ENCODE measurements around the gene CFD.
"Not testable (repeated sequence)": the region's sequence is repeated elsewhere in the genome, so short reads cannot be mapped to it uniquely, and the experiment has no call there.

Gene CFD

DNA sequence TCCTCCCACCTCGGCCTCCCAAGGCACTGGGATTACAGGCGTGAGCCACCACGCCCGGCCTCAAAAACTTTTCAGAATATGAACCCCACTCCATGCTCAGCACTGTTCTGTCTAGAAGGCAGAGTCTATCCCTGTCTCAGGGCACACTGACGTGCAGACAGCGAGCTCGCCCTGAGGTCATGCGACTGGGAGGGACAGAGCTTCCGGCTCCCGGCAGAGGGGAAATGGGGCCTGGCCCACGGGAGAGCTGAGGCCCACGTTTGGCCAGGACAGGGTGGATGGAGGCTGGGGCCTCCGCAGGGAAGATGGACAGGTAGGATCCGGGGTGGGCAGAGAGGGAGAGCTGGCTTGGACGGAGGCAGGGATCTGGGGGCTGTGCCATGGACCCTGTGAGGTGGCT, 34.6 kb upstream of the CFD start:
- DNase-seq (ENCODE audit: insufficient read length, low spot score) = no peak
- no peak for FAIRE-seq

- no peak for DNase-seq (ENCODE audit: insufficient read length, low spot score)
- no peak for FAIRE-seq
These were observed 33.4 kb upstream of the CFD start for GRCh38 chr19:825897-826644.

- DNase-seq (ENCODE audit: insufficient read length, low spot score) (no peak), FAIRE-seq (no peak)
These were observed 32.2 kb upstream of the CFD start for GRCh38 chr19:827314-827709.

- FAIRE-seq (no peak), DNase-seq (ENCODE audit: insufficient read length, low spot score) (no peak)
These were observed 31.6 kb upstream of the CFD start, which contains the start of gene AZU1 for GRCh38 chr19:827710-828321. Gene AZU1 (plus strand): TSS chr19:827837. CDS start chr19:827847, 10 bp downstream.

DNA sequence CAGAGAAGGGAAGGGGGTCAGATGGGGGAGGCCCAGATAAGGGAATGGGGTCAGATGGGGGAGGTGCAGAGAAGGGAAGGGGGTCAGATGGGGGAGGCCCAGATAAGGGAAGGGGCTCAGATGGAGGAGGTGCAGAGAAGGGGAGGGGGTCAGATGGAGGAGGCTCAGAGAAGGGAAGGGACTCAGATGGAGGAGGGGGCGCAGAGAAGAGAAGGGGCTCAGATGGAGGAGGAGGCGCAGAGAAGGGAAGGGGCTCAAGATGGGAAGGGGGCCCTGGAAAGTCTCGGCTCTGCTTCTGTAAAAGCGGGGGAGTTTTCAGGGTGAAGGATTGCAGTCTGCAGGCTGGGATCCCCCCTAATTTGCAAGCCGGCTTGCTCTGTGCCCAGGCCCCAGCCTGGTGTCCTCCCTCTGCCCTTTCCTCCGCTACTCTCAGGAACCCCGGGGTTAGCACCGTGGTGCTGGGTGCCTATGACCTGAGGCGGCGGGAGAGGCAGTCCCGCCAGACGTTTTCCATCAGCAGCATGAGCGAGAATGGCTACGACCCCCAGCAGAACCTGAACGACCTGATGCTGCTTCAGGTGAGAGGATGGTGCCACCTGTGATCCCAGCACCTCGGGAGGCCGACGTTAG, 30.2 kb upstream of the CFD start:
- FAIRE-seq (no peak), DNase-seq (ENCODE audit: insufficient read length, low spot score) (no peak)

GRCh38 chr19:831407-832369, 27.8 kb upstream of the CFD start:
- DNase-seq (ENCODE audit: insufficient read length, low spot score) (no peak), FAIRE-seq (no peak)

GRCh38 chr19:834216-834615, 25.2 kb upstream of the CFD start:
- DNase-seq (ENCODE audit: insufficient read length, low spot score) = no peak
- no peak for FAIRE-seq

DNA sequence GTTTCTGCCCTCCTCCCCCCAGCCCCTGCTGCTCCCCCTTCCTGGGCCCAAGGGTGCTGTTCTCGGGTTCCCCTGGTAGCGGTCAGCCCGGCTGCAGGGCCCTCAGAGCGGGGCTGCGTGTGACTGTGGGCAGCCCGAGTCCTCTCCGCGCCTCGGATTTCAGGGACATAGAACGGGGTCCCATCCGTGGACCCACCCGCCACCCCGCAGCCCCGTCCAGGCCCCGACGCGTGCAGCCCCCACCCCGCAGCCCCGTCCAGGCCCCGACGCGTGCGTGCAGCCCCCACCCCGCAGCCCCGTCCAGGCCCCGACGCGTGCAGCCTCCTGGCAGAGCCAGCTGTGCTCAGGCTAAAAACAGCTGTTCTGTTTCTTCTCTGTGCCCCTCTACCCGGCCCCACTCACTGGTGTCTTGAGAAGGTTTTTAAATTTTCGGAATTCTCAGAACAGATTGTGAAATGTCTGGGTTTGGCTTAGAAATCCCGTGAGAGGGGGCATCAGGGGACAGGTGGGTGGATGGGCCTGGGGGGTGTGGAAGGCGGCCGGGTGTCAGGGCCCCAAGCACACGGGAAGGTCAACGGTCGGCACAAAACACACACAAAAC, 24.2 kb upstream of the CFD start:
- DNase-seq (ENCODE audit: insufficient read length, low spot score) (no peak), FAIRE-seq (no peak)

DNA sequence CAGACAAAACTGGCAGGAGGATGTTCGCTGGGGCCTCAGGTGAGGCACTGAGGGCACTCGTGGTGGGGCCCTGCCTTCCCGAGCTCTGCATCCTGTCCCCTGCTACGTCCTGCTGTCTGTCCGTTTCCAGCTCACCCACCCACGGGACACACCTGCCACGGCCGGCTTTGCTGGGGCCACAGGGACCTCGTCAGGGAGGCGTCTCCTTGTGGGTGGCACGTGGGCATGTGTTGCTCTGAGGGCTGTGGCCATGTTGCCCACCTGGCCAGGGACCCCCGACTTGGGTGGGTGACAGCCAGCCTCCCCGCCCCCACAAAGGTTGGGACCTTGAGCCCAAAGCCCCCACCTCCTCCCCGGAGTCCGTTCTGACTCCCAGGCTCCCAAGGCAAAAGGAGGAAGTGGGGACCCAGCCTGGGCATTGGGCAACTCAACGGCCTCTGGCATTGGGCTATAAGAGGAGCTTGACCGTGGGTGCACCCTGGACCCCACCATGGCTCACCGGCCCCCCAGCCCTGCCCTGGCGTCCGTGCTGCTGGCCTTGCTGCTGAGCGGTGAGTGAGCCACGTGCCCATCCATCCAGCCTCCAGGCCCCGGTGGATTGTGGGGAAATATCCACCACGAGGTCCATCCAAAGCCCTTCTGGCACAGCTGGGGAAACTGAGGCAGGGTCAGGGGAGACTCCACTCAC, 18.8 kb upstream of the CFD start, which contains the start of gene PRTN3:
Gene PRTN3 (plus strand): TSS at position 481 of the 688 bp plus-strand sequence. CDS start 10 bp downstream, at position 491.
- no peak for DNase-seq (ENCODE audit: insufficient read length, low spot score)
- no peak for FAIRE-seq

GRCh38 chr19:842802-843179, 16.7 kb upstream of the CFD start:
- not testable (repeated sequence) for DNase-seq (ENCODE audit: insufficient read length, low spot score); FAIRE-seq

DNA sequence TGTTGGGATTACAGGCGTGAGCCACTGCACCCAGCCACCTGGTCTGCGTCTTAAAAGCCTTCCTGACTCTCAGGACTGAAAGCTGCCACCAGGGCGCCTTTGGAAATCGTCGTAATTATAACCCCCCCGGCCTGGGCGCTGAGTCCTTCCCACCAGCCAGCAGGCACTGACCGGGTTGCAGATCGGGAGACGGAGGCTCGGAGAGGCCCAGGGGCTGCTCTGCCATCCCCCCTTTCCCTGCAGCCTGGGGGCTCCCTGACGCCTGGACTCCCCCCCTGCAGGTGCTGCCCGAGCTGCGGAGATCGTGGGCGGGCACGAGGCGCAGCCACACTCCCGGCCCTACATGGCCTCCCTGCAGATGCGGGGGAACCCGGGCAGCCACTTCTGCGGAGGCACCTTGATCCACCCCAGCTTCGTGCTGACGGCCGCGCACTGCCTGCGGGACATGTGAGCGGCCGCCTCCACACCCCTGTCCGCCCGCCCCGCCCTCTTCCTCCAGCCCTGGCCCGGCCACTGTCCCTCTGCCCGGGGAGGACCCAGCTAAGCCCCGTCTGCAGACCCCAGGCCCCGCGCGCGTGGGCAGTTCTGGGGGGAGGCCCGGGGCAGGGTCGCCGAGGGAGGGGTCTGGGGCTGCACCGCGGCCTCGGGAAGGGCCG, 16.2 kb upstream of the CFD start:
- DNase-seq (ENCODE audit: insufficient read length, low spot score) (no peak), FAIRE-seq (no peak)

DNA sequence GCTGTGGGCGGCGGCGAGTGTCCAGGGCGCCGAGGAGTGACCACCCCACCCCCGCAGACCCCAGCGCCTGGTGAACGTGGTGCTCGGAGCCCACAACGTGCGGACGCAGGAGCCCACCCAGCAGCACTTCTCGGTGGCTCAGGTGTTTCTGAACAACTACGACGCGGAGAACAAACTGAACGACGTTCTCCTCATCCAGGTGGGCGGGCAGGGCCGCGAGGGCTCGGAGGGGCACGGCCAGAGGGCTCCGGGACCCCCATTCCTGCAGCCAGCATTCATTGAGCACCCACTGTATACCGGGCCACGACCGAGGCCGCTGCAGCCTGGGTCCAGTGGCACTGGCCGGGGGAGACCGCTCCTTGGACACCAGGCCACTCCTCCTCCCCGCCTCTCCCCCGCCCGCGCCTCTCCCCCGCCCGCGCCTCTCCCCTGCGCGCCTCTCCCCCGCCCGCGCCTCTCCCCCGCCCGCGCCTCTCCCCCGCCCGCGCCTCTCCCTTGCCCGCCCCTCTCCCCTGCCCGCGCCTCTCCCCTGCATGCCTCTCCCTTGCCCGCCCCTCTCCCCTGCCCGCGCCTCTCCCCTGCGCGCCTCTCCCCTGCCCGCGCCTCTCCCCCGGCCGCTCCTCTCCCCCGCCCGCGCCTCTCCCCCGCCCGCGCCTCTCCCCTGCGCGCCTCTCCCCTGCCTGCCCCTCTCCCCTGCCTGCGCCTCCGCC, 15.5 kb upstream of the CFD start:
- no peak for DNase-seq (ENCODE audit: insufficient read length, low spot score)
- FAIRE-seq = no peak

DNA sequence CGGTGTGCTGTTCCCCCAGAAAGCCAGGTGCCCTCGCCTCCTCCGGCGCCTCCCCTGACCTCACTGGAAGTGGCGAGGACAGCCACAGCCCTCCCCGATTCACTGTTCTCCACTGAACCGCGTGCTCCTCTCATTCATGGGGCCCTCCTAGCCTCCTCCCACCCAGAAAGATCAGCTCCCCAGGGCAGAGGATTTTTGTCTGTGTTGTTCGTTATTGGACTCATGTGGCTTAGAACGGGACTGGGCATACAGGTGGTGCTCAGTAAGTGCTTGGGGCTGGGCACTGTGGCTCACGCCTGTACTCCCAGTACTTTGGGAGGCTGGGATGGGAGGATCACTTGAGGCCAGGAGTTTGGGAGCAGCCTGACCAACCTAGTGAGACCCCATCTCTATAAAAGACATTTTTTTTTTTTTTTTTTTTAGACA, 14.9 kb upstream of the CFD start:
- no peak for DNase-seq (ENCODE audit: insufficient read length, low spot score)
- FAIRE-seq = no peak

GRCh38 chr19:845707-846521, 13.6 kb upstream of the CFD start:
- FAIRE-seq (no peak), DNase-seq (ENCODE audit: insufficient read length, low spot score) (no peak)

DNA sequence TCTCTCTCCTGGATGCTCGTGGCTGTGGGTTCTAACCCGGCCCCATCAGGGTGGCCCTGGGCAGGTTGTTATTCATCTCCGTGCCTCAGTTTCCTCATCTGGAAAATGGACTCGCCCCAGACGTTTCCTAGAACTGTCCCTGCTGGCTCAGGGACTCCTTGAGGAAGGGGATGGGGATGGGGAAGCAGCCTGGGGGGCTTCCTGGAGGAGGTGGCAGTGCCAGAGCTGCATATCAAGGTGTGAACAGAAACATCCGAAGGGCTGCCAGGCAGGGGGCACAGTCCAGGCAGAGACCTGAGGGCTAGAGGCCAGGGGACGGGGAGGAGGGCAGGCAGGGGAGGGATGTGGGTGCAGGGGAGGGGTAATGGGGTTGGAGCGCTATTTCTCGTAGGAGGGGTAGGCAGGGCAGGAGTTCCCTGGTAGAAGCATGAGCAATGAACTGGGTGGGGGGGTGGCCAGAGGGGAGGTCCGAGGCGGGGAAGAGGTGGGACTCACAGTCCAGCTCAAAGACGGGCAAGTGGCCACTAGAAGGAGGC, 11.0 kb upstream of the CFD start:
- DNase-seq (ENCODE audit: insufficient read length, low spot score) (no peak), FAIRE-seq (no peak)

GRCh38 chr19:849195-849594, 10.3 kb upstream of the CFD start:
- not testable (repeated sequence) for FAIRE-seq; DNase-seq (ENCODE audit: insufficient read length, low spot score)

DNA sequence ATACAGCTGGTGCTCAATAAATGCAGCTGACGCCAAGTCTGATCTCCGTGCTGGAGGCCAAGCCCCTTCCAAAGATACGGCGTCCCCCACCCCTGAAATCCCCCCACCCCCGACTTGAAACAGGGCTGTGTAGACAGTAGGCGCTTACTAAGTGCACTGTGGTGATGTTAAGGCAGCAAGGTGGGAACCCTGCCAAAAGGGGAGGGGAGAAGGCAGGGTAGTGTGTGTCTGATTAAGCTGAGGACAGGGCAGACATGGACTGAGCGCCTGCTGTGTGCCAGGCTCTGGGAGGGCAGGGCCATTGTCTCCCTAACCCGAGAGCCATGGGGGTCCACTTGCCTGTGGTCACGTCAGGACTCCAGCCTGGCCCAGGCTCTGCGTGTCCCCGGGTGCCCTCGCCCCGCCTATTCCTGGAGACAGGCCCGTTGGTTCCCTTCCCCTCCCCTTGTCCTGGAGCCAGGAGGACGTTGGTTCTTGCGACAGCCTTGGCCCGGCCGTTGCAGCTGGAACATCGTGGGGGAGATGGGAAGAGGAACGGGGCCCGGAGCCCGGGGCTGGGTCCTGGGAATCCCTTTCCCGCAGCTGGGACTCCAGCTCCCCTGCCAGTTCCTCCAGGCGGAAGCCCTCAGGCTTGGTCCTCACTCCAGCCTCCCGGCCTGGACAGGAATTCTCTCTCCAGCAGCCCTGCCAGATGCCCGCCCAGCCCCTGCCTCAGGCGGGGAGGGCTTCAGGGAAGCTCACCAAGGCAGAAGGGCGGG, 9.1 kb upstream of the CFD start:
- FAIRE-seq = peak; percentile 16
- peak; percentile 84 for DNase-seq (ENCODE audit: insufficient read length, low spot score)

Measured in HTR-8/SVneo (cell line).